Gastroesophageal sphincter (tissue), 3 donors: Measurements from ENCODE around the gene LRP1B.

Source experiments
- CTCF ChIP-seq, 4 experiments: fragments of 200-600 bp in 2 of 4; fragments of 450-650 bp in 2 of 4; sonication (generic) in 1 of 4; IDR thresholded peaks; one replicate each; pipeline ENCODE4 v1.5.1; 2017 to 2019; ENCODE audit warnings: antibody characterized with exemption in 4 of 4, mild to moderate bottlenecking in 2 of 4, moderate library complexity in 2 of 4
- POLR2A ChIP-seq, 2 donors: fragments of 450-650 bp; IDR thresholded peaks; one replicate each; pipeline ENCODE4 v1.6.1; 2017; ENCODE audit warnings: antibody characterized with exemption in 2 of 2, mild to moderate bottlenecking in 2 of 2, moderate library complexity in 1 of 2
- POLR2AphosphoS5 ChIP-seq: sonication (generic); formaldehyde crosslinking; IDR thresholded peaks from one replicate; pipeline ENCODE4 v1.6.1; 2017; ENCODE audit warnings: antibody characterized with exemption

GRCh38 chr2:141869572-141869971 is 261.2 kb downstream of the LRP1B start:
- TF ChIP-seq CTCF (IDR thresholded peaks at IDR 0.05): no peak
- no peak for TF ChIP-seq POLR2AphosphoS5
- TF ChIP-seq POLR2A (IDR thresholded peaks at IDR 0.05): no peak
